ENCODE data around the gene GALNT18.

The GALNT18 gene

DNA sequence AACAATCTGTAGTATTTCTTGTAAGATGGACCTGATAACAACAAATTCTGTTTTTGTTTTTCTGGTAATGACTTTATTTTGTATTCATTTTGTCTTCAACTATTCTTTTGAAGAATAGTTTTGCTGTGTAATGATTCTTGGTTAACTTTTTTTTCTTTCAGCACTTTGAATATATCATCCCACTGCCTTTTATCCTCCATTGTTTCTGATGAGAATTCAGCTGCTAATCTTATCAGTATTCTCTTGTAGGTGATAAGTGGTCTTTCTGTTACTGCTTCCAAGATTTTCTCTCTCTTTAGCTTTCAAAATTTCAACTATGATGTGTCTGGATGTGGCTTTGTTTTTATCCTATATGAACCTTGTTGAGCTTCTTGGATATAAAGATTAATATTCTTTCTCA is 21.5 kb downstream of the GALNT18 start:
- Mint-ChIP-seq H3K9me3 (no peaks in the 10 kb centered on the region), H3K36me3 (ENCODE audit: insufficient read depth) (no peaks in the 10 kb centered on the region), H3K27ac (ENCODE audit: low read depth) (no peak overlapping the region), H3K4me1 (no peaks in the 10 kb centered on the region), H3K27me3 (peaks cover 50% of the 10 kb centered on the region), H3K4me3 (no peak overlapping the region)
- no peak for DNase-seq (ENCODE audit: low spot score in 2 of 2)
- ATAC-seq (replicated peaks; ENCODE audit: extremely low read depth, poor library complexity, severe bottlenecking), result no peak

- Mint-ChIP-seq H3K9me3 (no peaks in the 10 kb centered on the region), H3K4me1 (no peaks in the 10 kb centered on the region), H3K36me3 (ENCODE audit: insufficient read depth) (no peaks in the 10 kb centered on the region), H3K27me3 (peaks cover 48% of the 10 kb centered on the region), H3K4me3 (no peak overlapping the region), H3K27ac (ENCODE audit: low read depth) (no peak overlapping the region)
- ATAC-seq (replicated peaks; ENCODE audit: extremely low read depth, poor library complexity, severe bottlenecking) (no peak), DNase-seq (ENCODE audit: low spot score in 2 of 2) (no peak)
Measured at GRCh38 chr11:11598243-11598642, 23.6 kb downstream of the GALNT18 start.

GRCh38 chr11:11594162-11594561 is 27.6 kb downstream of the GALNT18 start:
- peaks cover 19% of the 10 kb centered on the region for H3K27me3 Mint-ChIP-seq
- no peak overlapping the region for H3K27ac Mint-ChIP-seq (ENCODE audit: low read depth)
- H3K9me3 Mint-ChIP-seq, result no peaks in the 10 kb centered on the region
- ATAC-seq (replicated peaks; ENCODE audit: extremely low read depth, poor library complexity, severe bottlenecking) (no peak), DNase-seq (ENCODE audit: low spot score in 2 of 2) (no peak)
- H3K36me3 Mint-ChIP-seq (ENCODE audit: insufficient read depth), result no peaks in the 10 kb centered on the region
- no peak overlapping the region for H3K4me3 Mint-ChIP-seq
- H3K4me1 Mint-ChIP-seq, result no peaks in the 10 kb centered on the region

DNA sequence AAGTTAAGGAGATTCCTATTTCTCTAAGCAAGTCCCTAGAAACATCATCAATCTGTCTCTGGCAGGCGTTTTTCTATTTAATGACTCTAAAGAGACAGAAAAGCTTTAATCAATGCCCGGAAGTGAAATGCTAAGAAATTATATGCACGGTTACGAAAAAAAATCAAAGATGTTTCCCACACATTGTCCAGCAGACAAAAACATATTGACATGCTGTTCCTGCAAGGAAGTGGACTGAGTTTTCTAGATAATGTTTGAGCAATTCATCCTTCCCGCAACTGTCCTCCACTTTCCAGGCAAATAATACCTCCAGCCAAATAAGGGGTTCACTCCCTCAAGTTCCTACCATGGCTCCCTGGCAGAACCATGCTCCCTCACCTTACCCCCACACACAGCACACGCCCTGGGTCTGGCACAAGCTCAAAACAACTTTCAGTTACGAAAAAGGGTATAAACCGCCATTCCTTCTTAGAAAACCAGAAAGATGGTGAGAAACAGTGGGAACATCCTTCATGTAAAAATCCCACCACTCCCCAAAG is 29.6 kb downstream of the GALNT18 start:
- H3K9me3 Mint-ChIP-seq, result no peaks in the 10 kb centered on the region
- no peaks in the 10 kb centered on the region for H3K4me1 Mint-ChIP-seq
- H3K27me3 Mint-ChIP-seq, result peaks cover 10% of the 10 kb centered on the region
- no peak for DNase-seq (ENCODE audit: low spot score in 2 of 2)
- H3K36me3 Mint-ChIP-seq (ENCODE audit: insufficient read depth), result no peaks in the 10 kb centered on the region
- ATAC-seq (replicated peaks; ENCODE audit: extremely low read depth, poor library complexity, severe bottlenecking), result no peak
- no peak overlapping the region for H3K27ac Mint-ChIP-seq (ENCODE audit: low read depth)
- H3K4me3 Mint-ChIP-seq, result no peak overlapping the region

DNA sequence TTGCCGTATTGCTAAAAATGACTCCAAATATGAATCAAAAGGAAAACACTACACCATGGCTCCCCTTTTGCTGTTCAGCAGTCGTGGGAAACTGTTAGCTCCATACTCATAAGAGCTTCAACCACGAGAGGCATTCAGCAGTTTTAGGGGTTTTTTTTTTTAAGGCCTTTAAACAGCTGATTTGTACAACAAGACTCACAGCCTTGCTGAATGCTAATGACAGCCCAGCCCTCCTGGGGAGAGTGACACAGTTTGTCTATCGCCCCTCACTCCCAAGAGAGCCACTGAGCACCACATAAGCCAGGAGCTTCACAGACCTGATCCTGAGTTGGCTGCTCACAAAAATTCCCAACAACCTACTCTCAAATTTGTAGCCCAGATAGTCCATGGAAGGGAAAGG is 32.4 kb downstream of the GALNT18 start:
- Mint-ChIP-seq H3K27me3 (peaks cover 6% of the 10 kb centered on the region), H3K4me3 (no peak overlapping the region), H3K27ac (ENCODE audit: low read depth) (no peak overlapping the region), H3K9me3 (no peaks in the 10 kb centered on the region), H3K4me1 (no peaks in the 10 kb centered on the region), H3K36me3 (ENCODE audit: insufficient read depth) (no peaks in the 10 kb centered on the region)
- DNase-seq (ENCODE audit: low spot score in 2 of 2) (no peak), ATAC-seq (replicated peaks; ENCODE audit: extremely low read depth, poor library complexity, severe bottlenecking) (no peak)

DNA sequence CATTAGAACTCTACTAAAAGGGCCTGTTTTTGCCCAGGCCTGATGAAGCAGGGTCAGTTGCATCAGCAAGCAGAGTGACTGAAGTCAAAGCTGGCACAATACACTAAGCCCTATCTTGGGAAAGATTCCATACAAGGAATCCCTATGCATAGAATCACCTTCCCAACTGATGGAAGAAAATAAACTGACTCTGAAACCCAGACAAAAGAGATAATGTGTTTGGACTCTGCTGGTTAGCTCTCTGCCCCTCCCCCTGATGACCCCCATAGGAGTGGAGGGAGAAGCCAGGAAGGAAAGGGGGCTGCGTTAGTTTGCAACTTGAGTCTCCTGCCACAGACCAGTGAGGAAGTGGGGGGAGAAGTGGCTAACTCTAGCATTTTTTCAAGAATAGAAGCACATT is 32.9 kb downstream of the GALNT18 start:
- H3K27me3 Mint-ChIP-seq, result peaks cover 1% of the 10 kb centered on the region
- no peak overlapping the region for H3K4me3 Mint-ChIP-seq
- H3K9me3 Mint-ChIP-seq, result no peaks in the 10 kb centered on the region
- H3K36me3 Mint-ChIP-seq (ENCODE audit: insufficient read depth), result no peaks in the 10 kb centered on the region
- no peak overlapping the region for H3K27ac Mint-ChIP-seq (ENCODE audit: low read depth)
- no peak for ATAC-seq (replicated peaks; ENCODE audit: extremely low read depth, poor library complexity, severe bottlenecking)
- no peaks in the 10 kb centered on the region for H3K4me1 Mint-ChIP-seq
- no peak for DNase-seq (ENCODE audit: low spot score in 2 of 2)

GRCh38 chr11:11588243-11588642 is 33.6 kb downstream of the GALNT18 start:
- Mint-ChIP-seq H3K36me3 (ENCODE audit: insufficient read depth) (no peaks in the 10 kb centered on the region), H3K4me1 (no peaks in the 10 kb centered on the region), H3K9me3 (no peaks in the 10 kb centered on the region), H3K27ac (ENCODE audit: low read depth) (no peak overlapping the region), H3K4me3 (no peak overlapping the region), H3K27me3 (peaks cover 7% of the 10 kb centered on the region)
- ATAC-seq (replicated peaks; ENCODE audit: extremely low read depth, poor library complexity, severe bottlenecking), result no peak
- DNase-seq (ENCODE audit: low spot score in 2 of 2), result no peak

GRCh38 chr11:11587122-11587521 is 34.7 kb downstream of the GALNT18 start:
- ATAC-seq (replicated peaks; ENCODE audit: extremely low read depth, poor library complexity, severe bottlenecking), result no peak
- H3K27me3 Mint-ChIP-seq, result peaks cover 17% of the 10 kb centered on the region
- no peak overlapping the region for H3K27ac Mint-ChIP-seq (ENCODE audit: low read depth)
- no peak for DNase-seq (ENCODE audit: low spot score in 2 of 2)
- no peaks in the 10 kb centered on the region for H3K9me3 Mint-ChIP-seq
- no peaks in the 10 kb centered on the region for H3K36me3 Mint-ChIP-seq (ENCODE audit: insufficient read depth)
- H3K4me1 Mint-ChIP-seq, result no peaks in the 10 kb centered on the region
- H3K4me3 Mint-ChIP-seq, result no peak overlapping the region

- no peak overlapping the region for H3K27ac Mint-ChIP-seq (ENCODE audit: low read depth)
Measured at GRCh38 chr11:11586465-11586864, 35.3 kb downstream of the GALNT18 start.

DNA sequence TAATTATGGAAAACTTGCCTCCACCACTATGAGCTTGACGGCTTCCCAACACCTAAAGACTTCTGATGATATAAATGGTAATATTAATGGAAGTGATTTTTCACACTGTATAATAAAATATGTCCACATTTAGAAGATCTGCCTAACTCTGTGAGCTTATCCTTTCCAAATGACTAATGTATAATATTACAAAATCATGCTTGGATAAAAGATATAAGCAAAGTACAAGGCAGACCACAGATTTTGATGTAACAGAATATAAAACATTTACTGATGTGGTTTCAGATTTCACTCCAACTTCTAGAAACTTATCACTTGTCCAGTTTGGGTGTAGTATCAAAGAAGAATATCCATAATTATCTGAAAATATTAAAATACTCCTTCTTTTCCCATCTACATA is 36.9 kb downstream of the GALNT18 start:
- Mint-ChIP-seq H3K4me1 (no peaks in the 10 kb centered on the region), H3K4me3 (no peak overlapping the region), H3K27ac (ENCODE audit: low read depth) (no peak overlapping the region), H3K9me3 (no peaks in the 10 kb centered on the region), H3K27me3 (peaks cover 25% of the 10 kb centered on the region), H3K36me3 (ENCODE audit: insufficient read depth) (no peaks in the 10 kb centered on the region)
- DNase-seq (ENCODE audit: low spot score in 2 of 2) (no peak), ATAC-seq (replicated peaks; ENCODE audit: extremely low read depth, poor library complexity, severe bottlenecking) (no peak)

More at GRCh38 chr11:11586465-11586864, 35.3 kb downstream of the GALNT18 start:
- peaks cover 24% of the 10 kb centered on the region for H3K27me3 Mint-ChIP-seq
- H3K4me3 Mint-ChIP-seq, result no peak overlapping the region
- ATAC-seq (replicated peaks; ENCODE audit: extremely low read depth, poor library complexity, severe bottlenecking) (no peak), DNase-seq (ENCODE audit: low spot score in 2 of 2) (no peak)
- H3K9me3 Mint-ChIP-seq, result no peaks in the 10 kb centered on the region
- H3K36me3 Mint-ChIP-seq (ENCODE audit: insufficient read depth), result no peaks in the 10 kb centered on the region
- H3K4me1 Mint-ChIP-seq, result no peaks in the 10 kb centered on the region

- Mint-ChIP-seq H3K4me1 (no peaks in the 10 kb centered on the region), H3K9me3 (no peaks in the 10 kb centered on the region), H3K4me3 (no peak overlapping the region), H3K36me3 (ENCODE audit: insufficient read depth) (no peaks in the 10 kb centered on the region), H3K27ac (ENCODE audit: low read depth) (no peak overlapping the region), H3K27me3 (peaks cover 25% of the 10 kb centered on the region)
- ATAC-seq (replicated peaks; ENCODE audit: extremely low read depth, poor library complexity, severe bottlenecking), result no peak
- DNase-seq (ENCODE audit: low spot score in 2 of 2), result no peak
Measured at GRCh38 chr11:11584530-11584810, 37.3 kb downstream of the GALNT18 start.

DNA sequence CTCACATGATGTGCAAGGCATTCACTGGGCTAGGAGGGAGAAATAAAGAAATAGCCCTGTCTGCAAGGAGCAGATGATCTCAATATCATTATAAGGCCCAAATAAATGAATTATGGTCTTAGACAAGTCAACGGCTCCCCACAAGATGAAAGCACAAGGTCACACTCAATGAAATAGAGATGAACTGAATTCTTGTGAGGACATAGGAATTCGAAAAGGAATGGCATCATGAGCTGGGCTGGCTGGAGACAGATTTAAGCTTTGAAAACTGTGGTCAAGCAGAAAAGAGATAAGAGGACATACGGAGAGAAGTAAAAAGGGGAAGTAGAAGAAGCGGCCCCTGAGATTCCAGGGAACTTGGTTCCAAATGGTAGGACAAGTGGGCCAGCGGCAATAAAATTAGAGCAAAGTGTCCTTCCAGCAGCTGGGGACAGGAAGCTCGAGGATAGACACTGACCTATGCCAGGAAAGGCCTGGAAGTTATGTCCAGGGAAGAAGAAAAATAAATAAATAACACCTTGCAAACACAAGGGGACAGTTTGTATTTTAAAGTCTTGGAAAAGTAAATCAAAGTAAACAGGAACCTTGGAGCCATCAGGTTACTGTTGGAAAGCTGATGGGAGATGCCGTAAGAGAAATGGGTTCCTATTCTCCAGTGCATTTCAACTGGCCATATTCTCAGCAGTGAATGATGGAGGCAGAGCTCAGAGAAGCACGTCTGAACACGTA is 37.8 kb downstream of the GALNT18 start:
- H3K27ac Mint-ChIP-seq (ENCODE audit: low read depth), result no peak overlapping the region
- no peaks in the 10 kb centered on the region for H3K9me3 Mint-ChIP-seq
- H3K36me3 Mint-ChIP-seq (ENCODE audit: insufficient read depth), result no peaks in the 10 kb centered on the region
- no peak overlapping the region for H3K4me3 Mint-ChIP-seq
- H3K4me1 Mint-ChIP-seq, result no peaks in the 10 kb centered on the region
- H3K27me3 Mint-ChIP-seq, result peaks cover 25% of the 10 kb centered on the region
- ATAC-seq (replicated peaks; ENCODE audit: extremely low read depth, poor library complexity, severe bottlenecking), result no peak
- no peak for DNase-seq (ENCODE audit: low spot score in 2 of 2)

DNA sequence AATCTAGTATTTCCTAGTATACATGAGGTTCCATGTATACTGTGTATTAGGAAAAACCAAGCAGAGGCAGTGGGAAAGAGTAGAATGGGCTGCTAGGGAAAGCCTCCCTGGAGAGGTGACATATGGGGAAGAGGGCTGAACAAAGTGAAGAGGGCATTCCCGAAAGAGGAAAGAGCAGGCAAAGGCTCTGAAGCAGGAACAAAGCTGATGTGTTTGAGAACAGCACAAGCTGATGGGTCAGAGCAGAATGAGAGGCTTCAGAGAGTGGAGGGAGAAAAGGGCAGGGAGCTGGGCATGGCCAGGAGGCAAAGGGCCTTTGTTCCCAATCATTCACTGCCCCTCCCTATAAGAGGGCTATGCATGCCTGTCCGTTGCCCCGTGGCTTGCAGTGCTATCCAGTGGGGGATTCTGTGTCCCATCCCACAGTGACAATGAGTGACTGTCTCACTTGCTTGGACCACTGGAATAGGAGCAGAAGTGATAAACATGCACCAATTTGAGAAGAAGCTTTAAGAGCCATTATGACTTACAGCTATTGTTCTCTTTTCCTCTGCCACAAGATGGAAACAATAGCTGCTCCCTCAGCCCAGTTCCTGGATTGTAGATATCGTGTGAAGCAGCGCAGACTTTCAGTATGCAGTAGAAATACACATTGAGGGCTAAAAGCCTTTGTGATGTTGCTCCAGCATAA is 39.6 kb downstream of the GALNT18 start:
- Mint-ChIP-seq H3K27ac (ENCODE audit: low read depth) (no peak overlapping the region), H3K4me1 (no peaks in the 10 kb centered on the region), H3K9me3 (no peaks in the 10 kb centered on the region), H3K4me3 (no peak overlapping the region), H3K27me3 (peaks cover 25% of the 10 kb centered on the region), H3K36me3 (ENCODE audit: insufficient read depth) (no peaks in the 10 kb centered on the region)
- ATAC-seq (replicated peaks; ENCODE audit: extremely low read depth, poor library complexity, severe bottlenecking), result no peak
- no peak for DNase-seq (ENCODE audit: low spot score in 2 of 2)

All from central memory CD8-positive, alpha-beta T cell (primary cell).